ENCODE measurements around the gene NAGK.
"Not testable (repeated sequence)": the region's sequence is repeated elsewhere in the genome, so short reads cannot be mapped to it uniquely, and the experiment has no call there.

NAGK gene

DNA sequence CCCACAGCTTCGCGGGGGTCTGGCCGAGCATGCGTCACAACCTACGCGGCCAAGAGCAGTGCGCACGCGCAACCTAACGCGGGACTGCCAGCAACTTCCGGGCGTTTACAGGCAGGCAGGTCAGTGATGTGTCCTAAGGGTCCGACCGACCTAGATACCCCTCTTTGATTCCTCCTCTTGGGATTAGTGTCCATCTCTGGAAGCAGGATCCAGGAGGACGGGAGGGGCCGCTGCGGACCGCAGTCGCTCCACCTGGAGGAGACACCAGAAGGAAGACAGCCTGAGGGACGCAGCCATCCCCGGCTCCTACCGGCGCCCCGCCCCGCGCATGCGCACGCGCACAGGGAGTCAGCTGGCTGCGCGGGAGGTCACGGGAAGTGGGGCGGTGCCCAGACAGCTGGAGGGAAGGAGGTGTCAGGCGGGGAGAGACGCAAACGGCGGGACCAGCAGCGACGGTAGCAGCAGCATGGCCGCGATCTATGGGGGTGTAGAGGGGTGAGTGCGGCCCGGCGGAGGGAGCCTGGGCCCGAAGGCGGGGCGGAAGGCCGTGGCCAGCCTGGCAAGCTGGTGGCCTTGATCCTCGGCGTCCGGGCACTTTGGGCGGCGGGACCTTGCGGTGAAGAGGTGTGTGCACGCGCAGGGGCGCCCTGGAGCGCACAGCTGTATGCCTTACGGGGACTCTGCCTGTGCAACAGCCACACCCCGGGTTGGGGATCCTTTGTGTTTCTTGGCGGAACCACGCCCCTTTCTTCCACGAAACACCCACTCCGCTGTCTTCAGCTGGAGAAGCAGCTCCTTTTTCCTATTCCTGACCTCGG, at the start of gene NAGK:
Gene NAGK, plus strand, starts transcription at position 431 of the 818 bp plus-strand sequence. Its CDS starts 36 bp downstream, at position 467.
- DNase-seq: peak; percentile 97

DNA sequence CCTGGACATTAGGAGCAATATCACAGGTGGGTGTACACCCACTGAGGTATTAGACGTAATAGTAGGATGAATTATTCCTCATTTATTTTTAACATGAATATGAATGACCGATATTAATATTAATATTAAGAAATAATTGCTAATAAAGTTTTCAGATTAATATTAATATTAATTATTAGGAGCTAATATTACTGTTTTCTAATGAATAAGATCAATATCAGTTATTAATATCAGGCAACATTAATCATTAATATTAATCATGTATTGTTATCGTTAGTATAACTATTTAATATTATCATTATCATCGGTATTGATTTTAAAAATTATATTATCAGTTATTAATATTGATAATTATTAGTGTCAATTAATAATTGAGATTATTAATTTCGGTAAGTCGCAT, 48.5 kb upstream of the NAGK start:
- not testable (repeated sequence) for DNase-seq

DNA sequence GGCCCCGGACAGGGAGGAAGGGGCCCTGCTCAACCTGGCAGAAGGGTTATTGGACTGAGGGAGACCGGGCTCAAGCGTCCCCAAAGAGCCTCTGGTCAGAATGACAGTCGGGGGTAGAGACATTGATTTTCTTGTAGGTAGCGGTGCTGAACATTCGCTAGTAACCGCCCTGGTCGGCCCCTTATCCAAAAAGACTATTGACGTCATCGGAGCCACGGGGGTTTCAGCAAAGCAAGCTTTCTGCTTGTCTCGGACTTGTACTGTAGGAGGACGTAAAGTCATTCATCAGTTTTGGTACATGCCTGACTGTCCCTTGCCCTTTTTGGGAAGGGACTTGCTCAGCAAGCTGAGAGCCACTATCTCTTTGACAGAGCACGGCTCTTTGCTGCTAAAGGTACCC, 47.1 kb upstream of the NAGK start:
- DNase-seq: not testable (repeated sequence)

DNA sequence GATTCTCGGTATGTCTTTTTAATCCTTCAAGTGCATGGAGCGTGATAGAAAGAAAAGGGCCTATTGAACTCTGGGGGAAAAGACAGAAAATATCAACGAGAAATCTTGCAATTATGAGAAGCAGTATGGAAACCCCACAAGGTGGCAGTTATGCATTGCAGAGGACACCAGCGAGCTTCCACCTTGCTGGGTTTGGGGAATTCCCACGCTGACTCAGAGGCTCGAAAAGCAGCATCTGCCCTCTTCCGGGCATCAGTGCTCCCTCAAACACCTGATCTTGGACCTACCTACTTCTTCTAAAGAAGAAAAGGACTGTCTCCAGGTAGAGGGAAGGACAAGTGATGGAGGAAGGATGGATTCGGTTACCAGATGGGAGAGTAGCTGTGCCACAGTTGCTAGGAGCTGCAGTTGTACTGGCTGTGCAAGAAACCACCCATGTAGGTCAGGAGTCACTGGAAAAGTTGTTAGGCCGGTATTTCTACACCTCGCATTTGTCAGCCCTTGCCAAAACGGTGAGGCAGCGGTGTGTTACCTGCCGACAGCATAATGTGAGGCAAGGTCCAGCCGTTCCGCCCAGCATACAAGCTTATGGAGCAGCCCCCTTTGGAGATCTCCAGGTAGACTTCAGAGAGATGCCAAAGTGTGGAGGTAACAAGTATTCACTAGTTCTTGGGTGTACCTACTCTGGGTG, 44.8 kb upstream of the NAGK start:
- DNase-seq: not testable (repeated sequence)

DNA sequence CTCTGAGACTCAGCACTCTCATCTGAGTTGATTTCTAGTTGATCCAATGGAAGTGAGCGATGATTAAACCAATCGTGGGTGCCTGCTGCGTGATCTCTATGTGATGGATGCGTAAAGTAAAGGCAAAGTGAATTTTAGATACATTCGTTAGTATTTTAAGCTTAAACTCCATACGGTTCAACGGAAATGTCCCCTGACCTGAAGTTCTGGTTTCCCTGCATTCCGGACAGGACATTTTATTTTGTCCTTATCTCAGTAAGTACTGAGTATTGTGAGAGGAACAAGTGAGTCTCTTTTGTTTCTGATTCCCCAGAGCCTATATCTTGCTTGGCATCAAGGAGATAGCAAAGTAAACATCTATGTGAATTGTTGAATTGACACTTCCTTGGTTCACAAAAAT, 32.2 kb upstream of the NAGK start:
- DNase-seq: not testable (repeated sequence)

DNA sequence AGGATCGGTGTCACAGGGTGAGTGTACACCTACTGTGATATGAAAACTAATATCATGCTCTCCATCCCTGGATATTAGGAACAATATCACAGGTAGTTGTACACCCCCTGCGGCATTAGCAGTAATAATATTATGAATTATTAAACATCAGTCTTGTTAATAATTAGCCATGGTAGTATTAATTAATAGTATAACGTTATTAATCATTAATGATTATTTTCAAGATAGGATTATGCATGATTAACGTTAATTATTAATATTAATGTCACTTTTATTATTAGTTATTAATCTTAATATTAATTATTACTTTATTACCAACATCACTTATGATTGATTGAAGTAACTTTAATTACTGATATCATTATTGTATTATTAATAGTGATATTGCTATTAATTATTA, 26.2 kb upstream of the NAGK start:
- DNase-seq: no peak

DNA sequence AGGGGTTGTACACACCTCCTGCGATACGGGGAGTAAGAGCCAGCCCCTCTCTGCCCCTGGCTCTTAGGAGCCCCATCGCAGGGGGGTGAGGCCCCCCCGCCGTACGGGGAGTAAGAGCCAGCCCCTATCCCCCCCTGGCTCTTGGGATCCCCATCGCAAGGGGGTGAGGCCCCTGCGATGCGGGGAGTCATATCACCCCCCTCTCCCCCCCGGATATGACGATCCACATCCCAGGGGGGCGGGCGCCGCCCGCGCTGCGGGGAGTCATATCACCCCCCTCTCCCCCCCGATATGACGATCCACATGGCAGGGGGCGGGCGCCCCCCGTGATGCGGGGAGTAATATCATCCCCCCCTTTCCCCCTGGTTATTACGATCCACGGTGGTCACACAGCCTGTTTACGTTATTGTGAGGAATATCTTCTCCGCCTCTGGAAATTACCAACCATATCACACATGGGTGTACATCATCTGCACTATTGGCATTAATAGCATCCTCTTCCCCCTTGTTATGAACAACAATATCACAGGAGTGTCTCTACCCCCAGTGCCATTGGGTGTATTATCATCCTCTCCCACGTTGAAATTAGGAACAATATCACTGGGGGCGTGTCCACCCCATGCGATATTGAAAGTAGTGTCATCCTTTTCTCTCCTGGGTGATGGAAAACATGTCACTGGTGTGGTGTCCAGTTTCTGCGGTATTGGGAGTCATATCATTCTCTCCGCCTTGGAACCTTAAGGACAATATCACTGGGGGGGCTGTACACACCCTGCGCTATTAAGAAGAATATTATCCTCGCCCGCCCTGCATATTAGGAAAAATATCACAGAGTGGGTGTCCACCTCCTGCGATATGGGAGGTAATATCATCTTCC, 24.7 kb upstream of the NAGK start:
- no peak for DNase-seq

DNA sequence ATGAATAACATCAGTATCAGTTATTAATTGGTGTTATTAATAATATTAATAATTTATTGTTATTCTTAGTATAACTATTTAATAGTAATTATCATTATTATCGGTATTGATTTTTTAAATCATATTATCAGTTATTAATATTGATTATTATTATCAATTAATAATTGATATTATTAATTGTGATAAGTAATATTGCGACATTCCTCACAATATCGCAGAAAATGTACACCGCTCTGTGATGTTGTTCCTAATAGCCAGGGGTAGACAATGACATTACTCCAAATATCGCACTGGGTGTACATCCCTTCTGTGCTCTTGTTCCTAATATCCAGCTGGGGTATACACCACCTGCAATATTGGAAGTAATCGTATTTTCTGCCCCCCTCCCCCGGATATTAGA, 23.3 kb upstream of the NAGK start:
- no peak for DNase-seq

DNA sequence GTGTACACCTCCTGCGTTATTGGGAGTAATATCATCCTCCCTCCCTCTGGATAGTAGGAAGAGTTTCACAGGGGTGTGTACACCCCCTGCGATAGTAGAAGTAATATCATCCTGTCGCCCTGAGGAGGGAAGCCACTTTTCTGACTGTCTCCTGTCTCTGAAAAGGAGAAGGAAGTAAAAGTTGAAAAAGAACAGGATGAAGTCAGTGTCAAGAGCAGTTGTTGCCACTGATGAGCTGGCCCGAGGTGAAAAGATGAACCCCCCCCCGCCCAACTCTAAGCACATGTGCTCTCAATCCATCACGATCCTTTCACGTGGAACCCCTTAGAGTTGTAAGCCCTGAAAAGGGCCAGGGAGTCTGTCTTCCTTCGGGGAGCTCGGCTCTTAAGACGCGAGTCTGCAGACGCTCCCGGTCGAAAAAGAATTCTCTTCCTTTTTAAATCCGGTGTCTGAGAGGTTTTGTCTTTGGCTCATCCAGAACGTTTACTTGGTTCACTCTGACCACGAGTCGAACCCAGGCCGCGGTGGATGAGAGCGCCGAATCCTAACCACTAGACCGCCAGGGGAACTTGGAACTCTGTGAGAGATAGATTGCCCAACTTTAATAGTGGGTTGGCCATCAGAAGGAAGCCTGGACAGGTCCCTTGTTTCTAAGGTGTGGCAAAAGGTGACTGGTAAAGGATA, 22.4 kb upstream of the NAGK start:
- no peak for DNase-seq

DNA sequence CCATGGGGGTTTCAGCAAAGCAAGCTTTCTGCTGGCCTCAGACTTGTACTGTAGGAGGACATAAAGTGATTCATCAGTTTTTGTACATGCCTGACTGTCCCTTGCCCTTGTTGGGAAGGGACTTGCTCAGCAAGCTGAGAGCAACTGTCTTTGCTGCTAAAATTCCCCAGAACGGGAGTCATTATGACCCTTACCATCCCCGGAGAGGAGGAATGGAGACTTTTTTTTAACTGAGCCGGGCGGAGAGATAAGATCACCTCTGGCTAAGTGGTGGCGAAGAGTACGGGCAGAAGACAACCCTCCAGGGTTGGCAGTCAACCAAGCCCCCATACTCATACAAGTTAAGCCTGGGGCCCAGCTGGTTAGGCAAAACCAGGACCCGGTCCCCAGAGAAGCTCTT, 20.4 kb upstream of the NAGK start:
- DNase-seq: no peak

DNA sequence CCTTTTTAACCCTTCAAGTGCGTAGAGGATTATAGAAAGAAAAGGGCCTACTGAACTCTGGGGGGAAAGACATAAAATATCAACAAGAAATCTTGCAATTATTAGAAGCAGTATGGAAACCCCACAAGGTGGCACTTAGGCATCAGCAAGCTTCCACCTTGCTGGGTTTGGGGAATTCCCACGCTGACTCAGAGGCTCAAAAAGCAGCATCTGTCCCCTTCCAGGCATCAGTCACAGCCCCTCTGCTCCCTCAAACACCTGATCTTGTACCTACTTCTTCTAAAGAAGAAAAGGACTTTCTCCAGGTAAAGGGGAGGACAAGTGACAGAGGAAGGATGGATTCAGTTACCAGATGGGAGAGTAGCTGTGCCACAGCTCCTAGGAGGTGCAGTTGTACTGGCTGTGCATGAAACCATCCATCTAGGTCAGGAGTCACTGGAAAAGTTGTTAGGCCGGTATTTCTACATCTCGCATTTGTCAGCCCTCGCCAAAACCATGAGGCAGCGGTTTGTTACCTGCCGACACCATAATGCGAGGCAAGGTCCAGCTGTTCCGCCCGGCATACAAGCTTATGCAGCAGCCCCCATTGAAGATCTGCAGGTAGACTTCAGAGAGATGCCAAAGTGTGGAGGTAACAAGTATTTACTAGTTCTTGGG, 18.6 kb upstream of the NAGK start:
- DNase-seq: not testable (repeated sequence)

DNA sequence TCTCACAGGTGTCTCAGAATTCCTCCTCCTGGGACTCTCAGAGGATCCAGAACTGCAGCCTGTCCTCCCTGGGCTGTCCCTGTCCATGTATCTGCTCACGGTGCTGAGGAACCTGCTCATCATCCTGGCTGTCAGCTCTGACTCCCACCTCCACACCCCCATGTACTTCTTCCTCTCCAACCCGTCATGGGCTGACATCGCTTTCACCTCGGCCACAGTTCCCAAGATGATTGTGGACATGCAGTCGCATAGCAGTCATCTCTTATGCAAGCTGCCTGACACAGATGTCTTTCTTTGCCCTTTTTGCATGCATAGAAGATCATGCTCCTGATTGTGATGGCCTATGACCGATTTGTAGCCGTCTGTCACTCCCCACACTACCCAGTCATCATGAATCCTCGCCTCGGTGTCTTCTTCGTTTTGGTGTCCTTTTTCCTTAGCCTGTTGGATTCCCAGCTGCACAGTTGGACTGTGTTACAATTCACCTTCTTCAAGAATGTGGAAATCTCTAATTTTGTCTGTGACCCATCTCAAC, 13.2 kb upstream of the NAGK start:
- not testable (repeated sequence) for DNase-seq

DNA sequence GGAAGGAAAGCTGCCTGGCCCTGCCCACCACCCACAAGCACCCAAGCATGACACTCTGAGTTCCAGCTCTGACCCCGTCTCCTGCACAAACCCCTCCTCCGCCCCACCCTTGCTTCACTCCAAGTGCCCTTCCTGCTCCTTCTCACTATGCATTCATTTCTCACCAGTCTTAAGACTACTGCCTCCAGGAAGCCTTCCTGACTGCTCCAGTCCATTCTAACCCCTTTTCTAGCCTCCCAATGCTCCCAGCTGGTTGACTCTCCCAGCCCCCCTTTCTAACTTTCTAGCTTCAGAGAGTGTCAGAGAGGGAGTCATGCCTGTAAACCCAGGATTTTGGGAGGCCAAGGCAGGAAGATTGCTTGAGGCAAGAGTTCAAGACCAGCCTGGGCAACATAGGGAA, 8.2 kb upstream of the NAGK start:
- no peak for DNase-seq

DNA sequence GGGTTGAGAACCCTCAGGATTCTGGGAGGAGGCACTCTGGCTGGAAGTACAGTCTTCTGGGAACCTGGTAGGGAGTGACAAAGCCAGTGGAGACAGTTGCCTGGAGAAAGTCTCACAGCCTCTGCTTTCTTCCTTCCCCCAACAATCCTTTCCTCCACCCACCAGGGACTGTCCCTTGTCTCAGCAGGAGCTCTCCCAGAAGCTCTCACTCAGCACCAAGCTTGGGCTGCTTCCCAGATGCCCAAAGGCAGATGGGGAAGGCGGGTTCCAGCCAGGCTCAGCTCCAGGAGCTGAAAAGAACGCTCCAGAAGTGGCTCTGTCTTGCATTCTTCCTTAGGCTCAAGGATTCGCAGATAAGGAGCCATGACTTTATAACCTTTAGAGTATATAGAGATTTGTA, 7.6 kb upstream of the NAGK start:
- no peak for DNase-seq

DNA sequence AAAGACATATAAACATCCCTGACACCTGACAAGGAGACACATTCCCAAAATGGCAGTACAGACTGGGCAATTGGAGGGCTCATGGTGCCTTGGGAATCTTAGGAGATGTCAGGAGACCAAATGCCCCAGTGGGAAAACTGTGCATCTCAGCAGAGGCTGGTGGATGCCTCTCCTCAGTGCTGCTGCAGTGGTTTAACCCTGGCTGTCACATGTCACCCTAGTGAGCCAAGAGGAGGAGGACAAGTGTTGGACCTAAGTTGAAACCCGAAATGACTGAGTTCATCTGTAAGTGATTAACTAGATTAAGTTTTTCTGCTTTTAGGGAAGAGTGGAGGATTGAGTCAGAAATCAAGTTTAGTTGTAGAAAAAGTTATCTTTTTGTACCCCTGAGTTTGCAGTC, 5.2 kb upstream of the NAGK start:
- no peak for DNase-seq

DNA sequence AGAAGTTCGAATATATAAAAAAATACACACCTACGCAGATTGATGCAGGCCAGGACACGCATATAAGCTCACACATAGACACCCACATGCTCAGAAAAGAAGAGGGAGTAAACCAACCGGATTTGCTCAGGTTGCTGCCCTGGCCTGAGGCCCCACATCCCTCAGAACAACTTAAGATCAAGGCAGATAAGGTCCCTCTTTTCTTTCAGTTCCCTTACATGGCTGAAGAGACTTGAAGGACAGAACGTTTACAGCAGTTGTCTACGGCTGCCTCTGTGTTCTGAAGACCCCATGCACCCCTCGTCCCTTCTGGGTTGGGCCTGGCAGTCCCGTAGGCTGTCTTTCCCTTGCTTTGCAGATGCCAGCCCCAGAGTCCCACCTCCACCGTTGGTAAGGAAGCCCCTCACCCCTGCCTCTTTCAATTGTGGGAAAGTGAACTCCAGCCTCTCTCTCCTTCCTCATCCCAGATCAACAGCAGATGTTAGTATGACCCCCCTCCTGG, 4.3 kb upstream of the NAGK start:
- no peak for DNase-seq

DNA sequence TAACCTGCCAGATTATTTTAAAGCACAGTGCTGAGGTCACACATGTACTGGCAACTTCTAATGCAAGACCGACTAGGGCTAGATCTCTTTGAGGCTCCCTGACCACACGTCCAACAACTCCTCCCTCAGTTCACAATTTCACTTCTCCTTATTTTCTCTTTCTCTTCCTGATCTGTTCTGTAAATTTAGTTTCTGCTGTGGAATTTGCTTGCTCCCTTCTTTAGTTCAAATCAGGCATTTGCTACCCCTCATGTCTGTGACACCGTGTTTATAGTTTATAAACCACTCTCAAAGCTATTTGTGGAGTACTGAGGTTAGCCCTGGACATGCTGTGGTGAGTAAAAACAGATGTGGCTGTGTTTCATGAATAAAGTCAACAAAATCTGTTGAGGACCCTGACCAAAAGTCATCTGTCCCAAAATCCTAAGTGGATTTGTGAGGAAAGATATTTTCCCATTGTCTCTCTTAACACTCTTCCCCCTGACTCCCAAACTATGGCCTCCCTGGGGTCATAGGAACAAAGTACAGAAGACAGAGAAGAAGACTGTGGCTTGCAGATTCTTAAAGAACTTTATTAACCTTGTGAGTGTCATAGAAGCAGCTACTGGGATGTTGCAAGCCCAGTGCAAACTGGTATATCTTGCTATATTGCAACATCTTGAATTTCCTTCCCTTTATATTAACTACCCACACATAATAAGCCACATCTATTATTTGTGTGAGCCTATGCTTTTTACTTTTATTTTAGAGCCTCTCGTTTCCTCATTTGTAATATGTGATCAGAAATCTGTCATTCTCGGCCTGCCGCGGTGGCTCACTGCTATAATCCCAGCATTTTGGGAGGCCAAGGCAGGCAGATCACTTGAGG, 3.5 kb upstream of the NAGK start:
- peak; percentile 45 for DNase-seq

DNA sequence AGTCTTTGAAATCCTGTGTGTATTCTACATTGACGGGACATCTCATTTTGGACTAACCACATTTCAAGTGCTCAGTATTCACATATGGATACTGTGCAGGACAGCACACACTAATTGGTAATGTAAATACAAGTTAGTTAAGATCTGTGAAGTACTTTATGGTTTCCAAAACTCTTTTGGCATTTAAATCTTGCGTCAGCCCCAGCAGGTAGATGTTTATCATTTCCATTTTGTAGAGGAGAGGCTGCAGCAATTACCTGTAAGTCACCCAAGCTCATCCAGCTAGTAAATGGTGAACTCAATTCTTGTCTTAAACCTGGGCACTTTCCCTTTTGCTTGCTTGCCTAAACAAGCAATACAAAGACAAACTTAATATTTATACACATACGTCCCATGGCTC, 1.6 kb upstream of the NAGK start:
- DNase-seq: no peak

DNA sequence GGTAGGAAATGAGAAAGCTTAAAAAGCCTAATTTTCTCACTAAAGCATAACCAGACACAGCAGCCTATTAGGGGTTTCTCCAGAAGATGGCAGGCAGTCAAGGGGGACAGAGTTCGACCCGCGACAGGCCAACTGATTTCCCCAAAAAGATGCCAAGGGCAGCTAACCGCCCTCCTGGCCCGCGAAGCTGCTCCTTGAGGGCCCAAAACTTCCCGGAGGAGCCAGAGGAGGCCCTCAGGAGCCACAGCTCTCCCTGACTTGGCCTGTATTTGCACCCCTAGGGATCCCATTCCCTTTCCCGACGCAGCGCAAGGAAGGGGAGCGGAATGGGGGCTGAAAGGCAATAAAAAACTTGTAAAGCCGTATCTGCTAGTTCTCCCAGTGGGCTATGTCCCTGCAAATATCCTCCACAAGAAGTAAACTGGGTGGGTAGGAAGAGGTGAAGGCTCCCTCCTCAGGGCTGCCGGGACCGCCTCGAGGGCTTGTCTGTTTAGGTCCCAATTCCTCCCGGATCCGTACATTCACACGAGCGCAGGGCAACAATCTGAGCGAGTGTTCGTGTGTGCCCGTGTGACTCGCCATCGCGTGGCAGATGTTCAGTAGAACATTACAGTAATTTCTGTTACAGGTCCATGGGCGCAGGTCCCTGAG, 756 bp upstream of the NAGK start:
- no peak for DNase-seq

DNA sequence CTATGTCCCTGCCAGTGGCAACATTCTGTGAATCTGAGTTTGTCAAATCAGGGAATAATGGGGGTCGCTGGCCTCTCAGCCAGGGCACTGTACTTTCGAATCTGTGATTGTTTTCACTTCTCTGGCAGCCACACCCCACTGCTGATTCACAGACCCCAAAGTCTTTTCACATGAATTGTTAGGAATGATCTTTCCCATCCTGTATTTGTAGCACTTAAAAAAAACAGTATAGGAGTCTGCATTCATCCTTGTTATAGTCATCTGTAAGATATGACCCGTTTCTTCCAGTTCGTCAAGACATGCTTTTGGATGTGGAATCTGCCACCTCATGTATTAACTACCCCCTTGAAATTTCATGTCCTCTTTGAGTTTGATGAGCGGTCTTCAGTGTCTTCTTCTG, 928 bp downstream of the NAGK start:
- DNase-seq: no peak

Data from KG1 (cell line).